NCI-H2029 (cell line): ENCODE data around the gene EXPH5.
"Not testable (repeated sequence)": the region's sequence is repeated elsewhere in the genome, so short reads cannot be mapped to it uniquely, and the experiment has no call there.

ENCODE experiments used
- DNase-seq: peaks from one replicate; lab custom pipeline; 2025; lab: John Stamatoyannopoulos, UW

EXPH5 gene

DNA sequence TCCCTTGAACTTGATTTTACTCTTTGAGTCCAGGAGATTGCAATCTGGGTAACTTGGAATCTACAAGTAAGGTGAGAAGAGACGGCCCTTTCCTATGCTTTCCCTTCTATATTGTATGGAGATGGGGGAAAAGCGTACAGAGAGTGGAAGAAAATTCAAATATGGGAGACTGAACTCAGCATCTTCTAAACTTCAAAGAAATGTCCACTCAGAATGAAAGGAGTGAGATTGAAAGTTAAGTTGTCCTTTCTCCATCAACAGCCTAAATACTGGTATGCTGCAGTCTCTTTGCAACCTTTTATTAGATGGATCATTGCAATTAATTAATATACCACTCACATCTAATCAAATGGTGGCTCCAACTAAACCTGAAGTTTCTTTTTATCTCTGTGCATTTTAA is 6.4 kb upstream of the EXPH5 start:
- DNase-seq, result no peak

DNA sequence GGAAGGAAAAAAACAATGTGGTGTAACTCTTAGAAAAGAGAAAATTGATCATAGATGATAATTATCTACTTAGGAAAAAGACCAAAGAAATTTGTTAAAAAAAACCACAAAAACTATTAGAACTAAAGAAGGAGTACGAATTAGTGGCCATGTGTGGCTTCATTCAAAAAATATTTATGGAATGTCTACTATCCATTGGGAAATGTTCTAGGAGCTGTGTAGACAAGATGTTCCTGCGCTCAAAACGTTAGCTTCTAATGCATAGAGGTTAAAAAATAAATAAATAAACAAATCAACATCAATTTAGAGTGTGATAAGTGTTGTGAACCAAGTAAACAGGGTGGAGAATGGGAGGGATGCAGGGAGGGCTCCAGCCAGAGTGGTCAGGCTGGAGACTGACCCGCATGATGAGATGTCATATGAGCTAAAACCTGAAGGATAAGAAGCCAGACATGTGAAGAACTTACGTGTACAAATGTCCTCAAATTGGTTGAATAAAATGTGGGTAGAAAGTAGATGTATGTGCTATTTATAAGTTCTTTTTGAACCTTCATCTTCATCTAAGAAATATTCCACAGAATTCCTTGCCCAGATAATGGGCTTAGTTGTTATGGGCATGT is 4.3 kb upstream of the EXPH5 start:
- no peak for DNase-seq

DNA sequence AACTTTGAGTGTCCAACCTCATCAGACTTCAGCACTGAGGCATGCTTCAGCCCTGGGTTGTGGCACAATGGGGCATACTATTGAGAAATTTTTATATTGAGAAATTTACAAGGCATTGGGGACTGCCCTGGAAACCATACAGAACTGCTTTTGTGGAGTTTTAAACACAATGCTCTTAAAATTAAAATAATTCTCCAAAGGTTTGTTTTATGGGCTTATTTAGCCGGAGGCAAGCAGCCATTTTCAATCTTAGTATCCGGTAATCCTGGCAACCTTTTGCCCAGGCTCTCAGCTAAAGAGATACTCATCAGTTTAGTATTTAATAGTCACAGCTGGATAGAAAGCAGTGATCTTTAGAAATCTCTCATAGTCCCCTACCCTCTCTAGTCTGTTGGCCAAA is 3.1 kb upstream of the EXPH5 start:
- no peak for DNase-seq

DNA sequence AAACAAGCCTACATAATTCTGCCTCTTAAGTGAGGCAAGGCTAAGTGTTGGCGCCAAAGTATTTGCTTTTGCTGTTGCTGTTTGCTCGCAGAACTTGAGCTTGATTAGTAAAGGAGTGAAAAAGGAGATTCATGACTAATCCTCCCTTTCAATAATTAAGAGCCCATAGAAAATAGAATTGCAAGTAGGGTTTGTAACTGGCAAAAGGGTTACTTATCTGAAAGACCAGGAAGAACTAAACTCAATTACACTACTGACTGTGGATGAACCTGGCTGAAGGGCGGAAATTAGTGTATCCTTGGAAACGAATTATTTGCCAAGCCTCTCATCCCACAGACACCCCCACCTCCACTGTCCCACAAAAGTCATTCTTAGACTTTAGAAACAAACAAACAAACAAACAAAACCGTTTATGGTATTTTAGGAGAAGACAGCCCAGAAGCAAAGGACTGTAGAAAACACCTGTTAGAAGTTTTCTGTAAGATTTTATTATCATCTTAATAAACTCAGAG is 411 bp upstream of the EXPH5 start:
- DNase-seq, result no peak

GRCh38 chr11:108592591-108593213 is 866 bp downstream of the EXPH5 start:
- no peak for DNase-seq

DNA sequence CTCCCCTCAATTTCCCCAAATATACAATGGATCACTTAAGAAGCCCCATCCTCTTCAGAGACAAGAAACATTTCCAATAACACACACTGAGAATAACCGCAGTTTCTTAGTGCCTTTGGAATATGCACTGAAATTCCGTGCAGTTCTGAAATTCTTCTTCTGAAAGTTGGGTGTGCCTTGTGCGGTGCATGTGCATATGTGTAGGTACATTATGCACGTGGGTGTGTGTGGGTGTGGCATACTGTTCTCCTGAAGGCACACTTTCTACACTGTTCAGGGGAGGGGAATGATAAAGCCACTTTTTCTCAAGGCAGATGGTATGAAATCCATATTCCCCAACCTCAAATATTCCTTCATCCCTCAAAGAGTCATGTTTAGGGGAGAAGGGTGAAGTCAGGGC is 1.7 kb downstream of the EXPH5 start:
- no peak for DNase-seq

DNA sequence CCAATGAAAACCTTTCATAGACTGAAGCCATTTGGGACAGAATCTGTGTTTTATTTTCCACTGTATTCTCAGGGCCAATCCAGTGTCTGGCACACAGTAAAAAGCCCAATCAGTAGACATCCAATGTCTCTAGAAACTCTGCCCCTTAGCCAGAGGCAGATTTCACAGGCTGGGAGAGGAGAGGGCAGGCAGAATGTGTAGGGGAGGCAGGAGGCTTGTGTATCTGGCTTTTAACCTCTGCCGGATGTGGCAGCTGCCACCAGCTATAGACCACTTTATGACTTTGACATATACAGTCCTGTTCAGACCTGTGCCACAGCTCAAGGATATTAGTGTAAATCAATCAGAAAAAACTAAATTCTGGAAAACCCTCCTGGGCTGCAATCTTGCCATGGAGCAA is 4.4 kb downstream of the EXPH5 start:
- no peak for DNase-seq

- no peak for DNase-seq
Observed at GRCh38 chr11:108588287-108588686, 5.3 kb downstream of the EXPH5 start.

DNA sequence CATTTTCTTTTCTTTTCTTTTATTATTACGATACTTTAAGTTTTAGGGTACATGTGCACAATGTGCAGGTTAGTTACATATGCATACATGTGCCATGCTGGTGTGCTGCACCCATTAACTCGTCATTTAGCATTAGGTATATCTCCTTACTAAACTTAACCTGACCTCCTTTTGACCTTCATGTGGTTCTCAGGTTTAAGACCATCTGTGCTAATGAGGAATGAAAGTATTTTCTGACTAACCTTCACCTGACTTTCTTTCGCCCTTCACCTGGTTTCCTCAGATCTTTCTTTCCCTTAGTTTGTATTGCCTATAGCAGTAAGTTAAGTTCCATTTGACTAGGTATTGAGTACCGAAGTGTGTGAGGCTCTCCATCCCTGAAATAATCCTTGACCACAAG is 6.5 kb downstream of the EXPH5 start:
- no peak for DNase-seq

DNA sequence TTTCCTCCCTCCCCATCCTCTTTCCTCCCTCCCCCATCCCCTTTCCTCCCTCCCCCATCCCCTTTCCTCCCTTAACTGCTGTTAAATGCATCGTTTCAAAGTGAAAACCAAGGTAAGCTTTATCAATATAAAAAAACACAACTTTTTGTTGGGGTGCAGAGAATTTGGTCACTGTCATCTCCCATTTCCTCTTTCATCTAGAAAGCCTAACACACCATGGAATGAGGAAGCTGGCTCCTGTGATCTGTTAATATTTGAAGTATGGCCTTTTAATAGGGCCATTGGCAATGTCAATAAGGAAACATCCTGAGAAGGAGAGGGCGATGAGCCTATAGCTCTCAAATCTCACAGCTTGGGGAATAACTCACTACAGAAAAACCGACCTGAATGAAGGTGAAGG is 7.0 kb downstream of the EXPH5 start:
- peak; percentile 32 for DNase-seq

DNA sequence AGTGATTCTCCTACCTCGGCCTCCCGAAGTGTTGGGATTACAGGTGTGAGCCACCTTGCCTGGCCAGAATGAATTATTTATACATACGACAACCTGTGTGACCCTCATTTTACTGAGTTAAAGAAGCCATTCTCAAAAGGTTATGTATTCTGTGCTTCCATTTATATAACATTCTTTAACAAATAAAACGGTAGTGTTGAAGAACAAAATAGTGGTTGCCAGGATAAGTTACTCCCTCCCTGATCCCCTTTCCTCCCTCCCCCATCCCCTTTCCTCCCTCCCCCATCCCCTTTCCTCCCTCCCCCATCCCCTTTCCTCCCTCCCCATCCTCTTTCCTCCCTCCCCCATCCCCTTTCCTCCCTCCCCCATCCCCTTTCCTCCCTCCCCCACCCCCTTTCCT is 7.4 kb downstream of the EXPH5 start:
- DNase-seq, result not testable (repeated sequence)

- no peak for DNase-seq
Observed at GRCh38 chr11:108584973-108585372, 8.6 kb downstream of the EXPH5 start.

DNA sequence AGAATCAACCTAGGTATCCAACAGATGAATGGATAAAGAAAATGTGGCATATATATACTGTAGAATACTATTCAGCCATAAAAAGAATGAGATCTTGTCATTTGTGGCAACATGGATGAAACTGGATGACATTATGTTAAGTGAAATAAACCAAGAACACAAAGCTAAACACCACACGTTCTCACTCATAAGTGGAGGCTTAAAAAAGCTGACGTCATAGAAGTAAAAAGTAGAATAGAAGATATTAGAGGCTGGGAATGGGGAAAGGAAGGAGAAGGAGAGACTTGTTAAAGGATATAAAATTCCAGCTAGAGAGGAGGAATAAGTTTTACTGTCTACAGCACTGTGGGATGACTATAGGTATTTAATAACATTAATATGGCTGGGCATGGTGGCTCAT is 12.9 kb downstream of the EXPH5 start:
- DNase-seq, result no peak

- no peak for DNase-seq
Observed at GRCh38 chr11:108580043-108580442, 13.5 kb downstream of the EXPH5 start.

GRCh38 chr11:108576523-108576922 is 17.0 kb downstream of the EXPH5 start:
- no peak for DNase-seq

- DNase-seq, result no peak
Observed at GRCh38 chr11:108574675-108575074, 18.9 kb downstream of the EXPH5 start.

DNA sequence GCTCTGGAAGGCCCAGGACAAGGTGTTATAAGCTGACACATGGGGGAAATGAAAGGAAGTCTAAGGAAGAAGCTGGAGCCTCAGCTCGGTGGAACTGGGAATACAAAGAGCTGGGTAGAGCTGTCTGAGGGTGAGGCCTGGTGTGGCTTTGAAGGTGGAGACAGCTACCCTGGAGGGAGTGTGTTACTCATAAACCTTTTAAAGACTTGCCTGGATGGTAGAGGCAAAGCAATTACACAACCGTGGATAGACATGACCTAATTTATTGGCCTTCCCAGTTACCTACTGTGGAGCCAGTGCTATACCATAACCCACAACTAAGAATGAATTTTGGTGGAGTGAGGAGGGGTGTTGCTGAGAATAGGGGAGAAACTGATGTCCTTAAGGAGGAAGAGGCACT is 22.6 kb downstream of the EXPH5 start:
- no peak for DNase-seq

GRCh38 chr11:108569896-108570295 is 23.7 kb downstream of the EXPH5 start:
- no peak for DNase-seq

GRCh38 chr11:108568195-108568858 is 25.2 kb downstream of the EXPH5 start:
- no peak for DNase-seq

- peak; percentile 60 for DNase-seq
Observed at GRCh38 chr11:108565653-108566052, 27.9 kb downstream of the EXPH5 start.

DNA sequence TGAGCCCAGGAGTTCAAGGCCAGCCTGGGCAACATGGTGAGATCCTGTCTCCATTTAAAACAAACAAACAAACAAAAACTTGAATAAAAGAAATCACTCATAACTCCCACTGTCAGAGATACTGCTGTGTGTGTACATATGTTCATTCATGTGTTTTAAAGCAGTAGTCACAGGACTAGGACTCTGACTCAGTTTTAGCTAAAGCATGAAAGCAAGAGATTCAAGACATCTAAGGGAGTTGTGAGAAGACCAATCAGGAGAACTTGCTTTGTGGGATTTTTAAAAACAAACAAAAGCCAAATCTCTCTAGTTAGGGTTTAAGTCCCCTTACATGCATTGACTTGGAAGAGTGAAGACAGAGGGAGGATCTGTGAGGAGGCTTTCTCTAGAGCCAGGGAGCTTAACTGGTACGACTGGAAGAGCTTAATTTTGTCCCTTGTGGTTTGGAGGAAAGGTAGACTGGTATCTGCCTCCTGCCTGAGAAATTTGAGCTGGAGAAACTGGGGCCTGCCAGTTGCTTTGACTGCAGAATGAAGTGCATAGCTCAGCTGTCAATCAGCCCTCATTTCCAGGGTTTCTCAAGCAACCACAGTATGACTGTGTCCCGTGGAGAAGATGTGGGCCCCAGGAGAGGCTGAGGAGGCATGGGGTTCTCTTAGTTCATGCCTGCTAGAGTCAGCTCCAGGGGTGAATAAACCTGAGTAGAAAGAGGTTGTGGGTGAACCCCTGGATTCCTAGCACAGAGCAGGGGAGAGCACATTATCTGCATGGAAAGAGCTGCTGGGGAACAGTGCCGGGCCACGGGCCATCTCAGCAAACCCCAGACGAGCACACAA is 30.6 kb downstream of the EXPH5 start:
- DNase-seq, result no peak

GRCh38 chr11:108561535-108561991 is 32.0 kb downstream of the EXPH5 start:
- DNase-seq, result no peak
